Kasumi-1 (cell line): Measurements from ENCODE around the gene CAPNS1.
"Not testable (repeated sequence)": the region's sequence is repeated elsewhere in the genome, so short reads cannot be mapped to it uniquely, and the experiment has no call there.

ENCODE experiments used
- DNase-seq, 2 experiments: peaks; one replicate each; lab custom pipeline; 2025; lab: John Stamatoyannopoulos, UW

The CAPNS1 gene

GRCh38 chr19:36114721-36115452 is 25.0 kb upstream of the CAPNS1 start, which contains the start of gene POLR2I:
TSS of gene POLR2I (minus strand) at chr19:36114875. CDS start at chr19:36114856, 19 bp downstream.
- peak; percentile 100 for DNase-seq

GRCh38 chr19:36115453-36116343 is 24.2 kb upstream of the CAPNS1 start, which contains the start of gene TBCB:
TSS of gene TBCB (plus strand) at chr19:36115468. CDS start at chr19:36115561, 93 bp downstream.
- DNase-seq: peak; percentile 54 to 79

GRCh38 chr19:36116344-36116637 is 23.6 kb upstream of the CAPNS1 start:
- DNase-seq: no peak

GRCh38 chr19:36120092-36120983 is 19.5 kb upstream of the CAPNS1 start:
- no peak for DNase-seq

DNA sequence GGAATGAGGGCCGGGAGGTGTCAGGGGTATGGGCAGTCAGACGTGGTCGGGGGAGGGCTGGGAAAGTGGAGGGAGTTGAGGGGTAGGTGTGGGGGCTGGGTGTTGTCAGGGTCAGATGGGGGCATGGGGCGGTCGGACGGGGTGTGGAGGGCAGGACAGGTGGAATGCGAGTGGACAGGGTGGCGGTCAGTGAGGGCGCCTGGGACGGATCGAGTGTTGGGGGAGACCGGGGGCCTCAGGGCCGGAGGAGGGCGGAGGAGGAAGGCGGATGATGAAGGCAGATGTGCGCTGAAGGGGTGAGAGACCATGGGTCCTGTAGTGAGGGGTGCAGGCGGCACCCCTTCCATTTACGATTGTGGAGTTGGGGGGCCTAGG is 18.9 kb upstream of the CAPNS1 start:
- DNase-seq: no peak

GRCh38 chr19:36121486-36122124 is 18.3 kb upstream of the CAPNS1 start:
- peak; percentile 12 to 17 for DNase-seq

GRCh38 chr19:36125557-36125956 is 14.3 kb upstream of the CAPNS1 start:
- no peak for DNase-seq

GRCh38 chr19:36128392-36128736 is 11.5 kb upstream of the CAPNS1 start:
- peak; percentile 85 to 86 for DNase-seq

GRCh38 chr19:36131221-36131620 is 8.6 kb upstream of the CAPNS1 start:
- DNase-seq: not testable (repeated sequence)

DNA sequence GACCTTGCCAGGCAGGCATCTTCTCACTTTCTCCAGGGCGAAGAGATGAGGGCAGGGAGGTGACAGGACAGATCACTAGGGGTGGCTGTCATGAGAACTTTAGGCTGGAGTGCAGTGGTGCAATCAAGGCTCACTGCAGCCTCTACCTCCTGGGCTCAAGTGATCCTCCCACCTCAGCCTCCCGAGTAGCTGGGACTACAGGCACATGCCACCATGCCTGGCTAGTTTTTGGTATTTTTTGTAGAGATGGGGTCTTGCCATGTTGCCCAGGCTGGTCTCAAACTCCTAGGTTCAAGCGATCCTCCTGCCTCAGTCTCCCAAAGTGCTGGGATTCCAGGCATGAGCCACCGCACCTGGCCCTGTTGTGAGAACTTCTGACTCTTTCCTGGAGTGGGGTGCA is 5.0 kb upstream of the CAPNS1 start:
- not testable (repeated sequence) for DNase-seq

DNA sequence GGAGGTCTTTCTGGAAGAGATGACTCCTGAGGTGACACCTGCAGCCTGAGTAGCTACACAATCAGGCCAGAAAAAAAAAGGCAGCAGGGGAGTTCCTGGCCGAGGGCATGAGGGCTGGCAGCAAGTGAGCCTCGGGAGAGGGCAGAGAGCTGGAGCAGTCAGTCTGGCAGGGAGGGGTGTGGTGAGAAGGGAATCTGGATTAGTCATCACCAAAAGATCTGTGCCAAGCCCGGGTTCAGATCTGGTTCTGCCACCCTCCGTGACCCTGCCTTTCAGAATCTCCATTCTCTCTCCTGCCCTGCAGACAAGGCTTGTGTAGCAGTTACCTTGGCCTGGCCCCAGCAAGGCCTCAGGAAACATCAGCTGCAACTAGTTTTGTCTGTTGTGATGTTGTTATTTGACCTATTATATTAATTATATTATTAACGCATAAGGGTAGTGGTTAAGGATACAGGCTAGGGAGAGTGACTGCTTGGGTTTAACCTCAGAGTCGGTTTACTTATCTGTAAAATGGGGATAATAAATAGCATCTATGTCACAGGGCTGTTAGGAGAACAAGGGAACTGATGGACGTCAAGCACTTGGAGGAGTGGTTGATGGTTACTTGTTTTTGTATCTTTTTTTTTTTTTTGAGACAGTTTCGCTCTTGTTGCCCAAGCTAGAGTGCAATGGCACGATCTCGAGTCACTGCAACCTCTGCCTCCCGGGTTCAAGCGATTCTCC is 2.7 kb upstream of the CAPNS1 start:
- no peak for DNase-seq

DNA sequence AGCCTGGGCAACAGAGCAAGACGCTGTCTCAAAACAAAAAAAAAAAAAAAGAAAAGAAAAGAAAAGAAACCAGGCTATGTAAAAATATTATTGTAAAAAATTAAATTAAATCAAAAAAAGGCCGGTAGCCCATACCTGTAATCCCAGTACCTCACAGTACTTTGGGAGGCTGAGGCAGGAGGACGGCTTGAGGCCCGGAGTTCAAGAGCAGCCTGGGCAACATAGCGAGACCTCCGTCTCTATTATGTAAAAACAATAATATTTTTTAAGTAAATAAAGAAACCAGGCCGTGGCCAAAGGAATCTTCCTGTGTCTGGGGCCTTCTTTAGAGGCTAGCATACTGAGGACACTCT is 770 bp upstream of the CAPNS1 start:
- no peak for DNase-seq

GRCh38 chr19:36140304-36141038 is 605 bp downstream of the CAPNS1 start:
- peak in 1 of 2 experiments; percentile 54 for DNase-seq

GRCh38 chr19:36141039-36141927 is 1.4 kb downstream of the CAPNS1 start:
- peak; percentile 67 to 71 for DNase-seq

GRCh38 chr19:36142046-36142445 is 2.2 kb downstream of the CAPNS1 start:
- no peak for DNase-seq

GRCh38 chr19:36142496-36142895 is 2.6 kb downstream of the CAPNS1 start:
- DNase-seq: no peak

GRCh38 chr19:36144624-36145023 is 4.8 kb downstream of the CAPNS1 start:
- DNase-seq: no peak

DNA sequence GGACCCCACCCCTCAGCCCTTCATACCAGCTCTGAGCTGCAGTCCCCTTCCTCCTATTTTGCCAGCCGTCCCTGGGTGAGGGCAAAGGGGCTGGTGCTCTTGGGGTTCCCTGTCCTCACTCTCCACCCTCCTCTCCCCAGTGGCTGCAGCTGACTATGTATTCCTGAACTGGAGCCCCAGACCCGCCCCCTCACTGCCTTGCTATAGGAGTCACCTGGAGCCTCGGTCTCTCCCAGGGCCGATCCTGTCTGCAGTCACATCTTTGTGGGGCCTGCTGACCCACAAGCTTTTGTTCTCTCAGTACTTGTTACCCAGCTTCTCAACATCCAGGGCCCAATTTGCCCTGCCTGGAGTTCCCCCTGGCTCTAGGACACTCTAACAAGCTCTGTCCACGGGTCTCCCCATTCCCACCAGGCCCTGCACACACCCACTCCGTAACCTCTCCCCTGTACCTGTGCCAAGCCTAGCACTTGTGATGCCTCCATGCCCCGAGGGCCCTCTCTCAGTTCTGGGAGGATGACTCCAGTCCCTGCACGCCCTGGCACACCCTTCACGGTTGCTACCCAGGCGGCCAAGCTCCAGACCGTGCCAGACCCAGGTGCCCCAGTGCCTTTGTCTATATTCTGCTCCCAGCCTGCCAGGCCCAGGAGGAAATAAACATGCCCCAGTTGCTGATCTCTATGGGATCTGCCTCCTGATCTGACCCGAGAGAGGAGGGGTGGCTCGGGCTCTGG is 10.0 kb downstream of the CAPNS1 start:
- DNase-seq: no peak

- DNase-seq: no peak
Observed at GRCh38 chr19:36150586-36150985, 10.7 kb downstream of the CAPNS1 start.
